IPS-20b (cell line): ENCODE results near the gene C6orf89.
"Not testable (repeated sequence)": the region's sequence is repeated elsewhere in the genome, so short reads cannot be mapped to it uniquely, and the experiment has no call there.

Source experiments
- H3K27ac ChIP-seq: one replicate; pipeline ENCODE4 v1.5.1; 2013; ENCODE audit warnings: low read length
- H3K27me3 ChIP-seq: 2 replicates; pipeline ENCODE4 v1.6.1; 2013; ENCODE audit warnings: mild to moderate bottlenecking, low read length, inconsistent platforms; ENCODE audit not compliant: insufficient read depth
- H3K36me3 ChIP-seq: 2 replicates; pipeline ENCODE4 v1.6.1; 2013; ENCODE audit warnings: low read depth, mild to moderate bottlenecking, inconsistent platforms, low read length, moderate library complexity; ENCODE audit not compliant: insufficient read depth
- H3K4me1 ChIP-seq: 2 replicates; pipeline ENCODE4 v1.6.1; 2013; ENCODE audit warnings: mild to moderate bottlenecking, control low read depth, inconsistent platforms, low read length, moderate library complexity; ENCODE audit not compliant: insufficient read depth
- H3K4me3 ChIP-seq: 2 replicates; pipeline ENCODE4 v1.5.1; 2013; ENCODE audit warnings: mild to moderate bottlenecking, low read length, inconsistent platforms
- H3K9ac ChIP-seq: 2 replicates; pipeline ENCODE4 v1.6.1; 2013; ENCODE audit warnings: low read depth, mild to moderate bottlenecking, inconsistent platforms, low read length, moderate library complexity
- H3K9me3 ChIP-seq: 2 replicates; pipeline ENCODE4 v1.6.1; 2013; ENCODE audit warnings: mild to moderate bottlenecking, low read depth, low read length, inconsistent platforms; ENCODE audit not compliant: insufficient read depth

Gene C6orf89

GRCh38 chr6:36929152-36929551, 43.4 kb downstream of the C6orf89 start:
- H3K9me3 ChIP-seq, result no peaks in the 10 kb centered on the region
- no peaks in the 10 kb centered on the region for H3K4me1 ChIP-seq
- H3K27me3 ChIP-seq, result no peaks in the 10 kb centered on the region
- no peak overlapping the region for H3K4me3 ChIP-seq
- H3K36me3 ChIP-seq, result no peaks in the 10 kb centered on the region
- no peak overlapping the region for H3K9ac ChIP-seq
- H3K27ac ChIP-seq, result no peak overlapping the region

- H3K27me3 ChIP-seq, result no peaks in the 10 kb centered on the region
- H3K9ac ChIP-seq, result no peak overlapping the region
- no peak overlapping the region for H3K4me3 ChIP-seq
- H3K9me3 ChIP-seq, result no peaks in the 10 kb centered on the region
- H3K36me3 ChIP-seq, result no peaks in the 10 kb centered on the region
- no peak overlapping the region for H3K27ac ChIP-seq
- no peaks in the 10 kb centered on the region for H3K4me1 ChIP-seq
Observed at GRCh38 chr6:36929607-36930006, 43.9 kb downstream of the C6orf89 start.

- Histone ChIP-seq H3K27ac (no peak overlapping the region), H3K9ac (no peak overlapping the region), H3K4me1 (no peaks in the 10 kb centered on the region), H3K27me3 (no peaks in the 10 kb centered on the region), H3K4me3 (no peak overlapping the region), H3K36me3 (no peaks in the 10 kb centered on the region), H3K9me3 (no peaks in the 10 kb centered on the region)
Observed at GRCh38 chr6:36930483-36930882, 44.7 kb downstream of the C6orf89 start.

GRCh38 chr6:36933102-36933501, 47.4 kb downstream of the C6orf89 start:
- no peaks in the 10 kb centered on the region for H3K4me1 ChIP-seq
- H3K9ac ChIP-seq, result no peak overlapping the region
- no peak overlapping the region for H3K27ac ChIP-seq
- no peaks in the 10 kb centered on the region for H3K9me3 ChIP-seq
- H3K4me3 ChIP-seq, result no peak overlapping the region
- no peaks in the 10 kb centered on the region for H3K27me3 ChIP-seq
- no peaks in the 10 kb centered on the region for H3K36me3 ChIP-seq

- H3K4me3 ChIP-seq, result no peak overlapping the region
- H3K27ac ChIP-seq, result no peak overlapping the region
- H3K9ac ChIP-seq, result no peak overlapping the region
- no peaks in the 10 kb centered on the region for H3K4me1 ChIP-seq
- no peaks in the 10 kb centered on the region for H3K9me3 ChIP-seq
- no peaks in the 10 kb centered on the region for H3K36me3 ChIP-seq
- H3K27me3 ChIP-seq, result no peaks in the 10 kb centered on the region
Observed at GRCh38 chr6:36933519-36933918, 47.8 kb downstream of the C6orf89 start.

GRCh38 chr6:36934901-36935300, 49.1 kb downstream of the C6orf89 start:
- Histone ChIP-seq H3K9me3 (no peaks in the 10 kb centered on the region), H3K4me3 (no peak overlapping the region), H3K27ac (no peak overlapping the region), H3K4me1 (no peaks in the 10 kb centered on the region), H3K9ac (no peak overlapping the region), H3K36me3 (no peaks in the 10 kb centered on the region), H3K27me3 (no peaks in the 10 kb centered on the region)

DNA sequence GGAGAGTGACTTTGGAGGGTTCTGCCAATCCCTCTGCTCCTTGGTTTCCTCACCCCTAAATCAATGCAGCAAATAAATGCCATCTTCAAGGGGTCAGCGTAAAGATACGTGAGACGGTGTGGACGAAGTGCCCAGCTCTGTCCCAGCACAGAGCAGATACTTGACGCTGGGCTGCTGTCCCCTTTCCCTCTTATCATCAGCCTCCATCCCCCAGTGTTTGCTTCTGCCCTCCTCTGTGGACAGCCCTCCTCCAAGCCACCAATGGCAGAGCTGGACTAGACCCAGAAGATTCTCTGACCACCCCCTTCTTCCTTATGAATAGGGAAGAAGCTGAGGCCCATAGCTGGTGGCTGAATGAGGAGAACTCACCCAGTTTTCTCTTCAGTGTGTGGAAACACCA, 51.1 kb downstream of the C6orf89 start:
- no peaks in the 10 kb centered on the region for H3K27me3 ChIP-seq
- H3K27ac ChIP-seq, result no peak overlapping the region
- no peak overlapping the region for H3K4me3 ChIP-seq
- no peaks in the 10 kb centered on the region for H3K4me1 ChIP-seq
- H3K36me3 ChIP-seq, result no peaks in the 10 kb centered on the region
- H3K9me3 ChIP-seq, result 0 out of 2 replicates have a peak, but pooled peaks cover 3% of the 10 kb centered on the region
- no peak overlapping the region for H3K9ac ChIP-seq

DNA sequence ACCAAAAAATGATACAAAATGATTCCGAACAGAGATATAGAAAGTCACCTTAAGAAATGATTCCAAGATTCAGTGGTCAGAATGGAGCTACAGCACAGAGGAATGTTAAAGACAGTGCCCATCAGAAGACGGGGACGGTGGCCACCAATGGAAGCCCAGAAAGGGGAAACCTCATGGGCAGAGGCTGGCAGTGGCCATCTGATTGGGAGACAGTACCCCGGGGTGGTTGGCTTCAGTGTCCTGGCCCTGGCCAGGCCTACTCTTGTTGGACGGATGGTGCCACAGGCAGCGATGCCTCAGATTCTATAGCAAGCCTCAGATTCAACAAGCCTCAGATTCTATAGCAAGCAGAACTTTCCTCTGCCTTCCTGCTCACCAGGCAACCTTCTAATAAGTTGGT, 52.1 kb downstream of the C6orf89 start:
- Histone ChIP-seq H3K4me1 (no peaks in the 10 kb centered on the region), H3K27ac (no peak overlapping the region), H3K9me3 (0 out of 2 replicates have a peak, but pooled peaks cover 3% of the 10 kb centered on the region), H3K4me3 (no peak overlapping the region), H3K27me3 (no peaks in the 10 kb centered on the region), H3K9ac (no peak overlapping the region), H3K36me3 (no peaks in the 10 kb centered on the region)

- Histone ChIP-seq H3K9me3 (0 out of 2 replicates have a peak, but pooled peaks cover 3% of the 10 kb centered on the region), H3K4me1 (no peaks in the 10 kb centered on the region), H3K27ac (no peak overlapping the region), H3K36me3 (no peaks in the 10 kb centered on the region), H3K27me3 (no peaks in the 10 kb centered on the region), H3K4me3 (no peak overlapping the region), H3K9ac (no peak overlapping the region)
Observed at GRCh38 chr6:36938536-36938935, 52.8 kb downstream of the C6orf89 start.

DNA sequence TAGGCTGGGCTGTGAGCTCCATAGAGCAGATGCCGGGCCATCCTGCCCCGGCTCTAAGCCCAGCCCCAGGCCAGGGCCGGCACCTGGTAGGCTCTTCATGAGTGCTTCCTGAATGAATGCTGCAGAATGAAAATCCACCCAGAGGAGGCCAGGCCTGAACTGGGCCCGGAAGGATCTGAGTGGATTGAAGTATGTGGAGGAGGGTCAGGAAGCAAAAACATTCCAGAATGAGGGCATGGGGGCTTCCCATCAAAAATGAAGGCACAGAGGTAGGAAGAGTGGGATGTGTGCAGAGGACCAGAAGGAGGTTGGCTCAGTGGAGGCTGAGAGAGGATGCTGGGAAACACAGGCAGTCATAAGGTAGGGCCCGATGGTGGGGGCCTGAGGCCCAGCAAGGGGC, 53.3 kb downstream of the C6orf89 start:
- not testable (repeated sequence) for H3K9me3 ChIP-seq, H3K36me3 ChIP-seq, H3K27ac ChIP-seq, H3K9ac ChIP-seq, H3K4me1 ChIP-seq, H3K4me3 ChIP-seq, H3K27me3 ChIP-seq

GRCh38 chr6:36940027-36940426, 54.3 kb downstream of the C6orf89 start:
- Histone ChIP-seq H3K4me3 (no peak overlapping the region), H3K9me3 (0 out of 2 replicates have a peak, but pooled peaks cover 3% of the 10 kb centered on the region), H3K27me3 (no peaks in the 10 kb centered on the region)

DNA sequence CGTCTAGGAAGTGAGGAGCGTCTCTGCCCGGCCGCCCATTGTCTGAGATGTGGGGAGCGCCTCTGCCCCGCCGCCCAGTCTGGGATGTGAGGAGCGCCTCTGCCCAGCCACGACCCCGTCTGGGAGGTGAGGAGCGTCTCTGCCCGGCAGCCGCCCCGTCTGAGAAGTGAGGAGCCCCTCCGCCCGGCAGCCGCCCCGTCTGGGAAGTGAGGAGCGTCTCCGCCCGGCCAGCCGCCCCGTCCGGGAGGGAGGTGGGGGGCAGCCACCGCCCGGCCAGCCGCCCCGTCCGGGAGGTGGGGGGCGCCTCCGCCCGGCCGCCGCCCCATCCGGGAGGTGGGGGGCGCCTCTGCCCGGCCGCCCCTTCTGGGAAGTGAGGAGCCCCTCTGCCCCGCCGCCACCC, 55.8 kb downstream of the C6orf89 start:
- H3K27me3 ChIP-seq, H3K4me1 ChIP-seq, H3K9ac ChIP-seq, H3K27ac ChIP-seq, H3K36me3 ChIP-seq, H3K4me3 ChIP-seq, H3K9me3 ChIP-seq: not testable (repeated sequence)

More at GRCh38 chr6:36940027-36940426, 54.3 kb downstream of the C6orf89 start:
- Histone ChIP-seq H3K4me1 (no peaks in the 10 kb centered on the region), H3K27ac (no peak overlapping the region), H3K9ac (no peak overlapping the region), H3K36me3 (no peaks in the 10 kb centered on the region)

- not testable (repeated sequence) for H3K4me1 ChIP-seq, H3K4me3 ChIP-seq, H3K27me3 ChIP-seq, H3K27ac ChIP-seq, H3K9me3 ChIP-seq, H3K9ac ChIP-seq, H3K36me3 ChIP-seq
Observed at GRCh38 chr6:36942329-36942728, 56.6 kb downstream of the C6orf89 start.
